Neutrophil (primary cell): Measurements from ENCODE around the gene TMEM167A.

ENCODE experiments used
- H3K27ac ChIP-seq: fragments of 200-600 bp; sonication (generic); 2 replicates; pipeline ENCODE4 v1.5.1; 2016; ENCODE audit warnings: mild to moderate bottlenecking, moderate library complexity
- H3K27me3 ChIP-seq: fragments of 200-600 bp; sonication (generic); 2 replicates; pipeline ENCODE4 v1.6.0; 2016; ENCODE audit warnings: mild to moderate bottlenecking
- H3K36me3 ChIP-seq: fragments of 200-600 bp; sonication (generic); 2 replicates; pipeline ENCODE4 v1.5.1; 2017
- H3K4me1 ChIP-seq, 2 experiments: fragments of 200-600 bp in 1 of 2; sonication (generic) in 1 of 2; 1 replicate in 1 of 2; 2 replicates in 1 of 2; pipeline versions ENCODE4 v1.5.1 to v1.6.1; 2013 to 2016; ENCODE audit warnings: low read depth in 1 of 2, low read length in 1 of 2, mild to moderate bottlenecking in 1 of 2, moderate library complexity in 1 of 2; ENCODE audit not compliant: control insufficient read depth in 1 of 2, insufficient read depth in 1 of 2
- H3K4me3 ChIP-seq, 2 experiments: fragments of 200-600 bp in 1 of 2; sonication (generic) in 1 of 2; 1 replicate in 1 of 2; 2 replicates in 1 of 2; pipeline ENCODE4 v1.5.1; 2013 to 2016; ENCODE audit warnings: low read depth in 1 of 2, low read length in 1 of 2, mild to moderate bottlenecking in 1 of 2, moderate library complexity in 1 of 2
- H3K9me3 ChIP-seq: fragments of 200-600 bp; sonication (generic); 2 replicates; pipeline ENCODE4 v1.5.1; 2016
- CTCF ChIP-seq: fragments of 200-600 bp; sonication (generic); IDR thresholded peaks from 2 replicates; pipeline ENCODE4 v1.5.1; 2016; ENCODE audit warnings: antibody characterized with exemption

The TMEM167A gene

DNA sequence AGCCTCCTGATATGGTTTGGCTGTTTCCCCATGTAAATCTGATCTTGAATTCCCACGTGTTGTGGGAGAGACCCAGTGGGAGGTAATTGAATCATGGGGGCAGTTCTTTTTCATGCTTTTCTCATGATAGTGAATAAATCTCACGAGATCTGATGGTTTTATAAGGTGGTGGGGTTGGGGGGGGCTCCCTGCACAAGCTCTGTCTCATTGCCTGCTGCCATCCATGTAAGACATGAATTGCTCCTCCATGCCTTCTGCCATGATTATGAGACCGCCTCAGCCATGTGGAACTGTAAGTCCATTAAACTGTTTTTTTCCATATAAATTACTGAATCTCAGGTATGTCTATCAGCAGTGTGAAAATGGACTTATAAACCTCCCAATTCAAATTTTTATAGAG lies 13.0 kb upstream of the TMEM167A start:
- no peak for TF ChIP-seq CTCF
- no peak overlapping the region for H3K27ac ChIP-seq
- no peaks in the 10 kb centered on the region for H3K36me3 ChIP-seq
- H3K9me3 ChIP-seq: no peaks in the 10 kb centered on the region
- no peak overlapping the region for H3K4me3 ChIP-seq
- peaks cover 3 to 10% of the 10 kb centered on the region in 2 experiments for H3K4me1 ChIP-seq
- no peaks in the 10 kb centered on the region for H3K27me3 ChIP-seq

- H3K27ac ChIP-seq: no peak overlapping the region
- H3K27me3 ChIP-seq: no peaks in the 10 kb centered on the region
- no peak overlapping the region for H3K4me3 ChIP-seq
- TF ChIP-seq CTCF: no peak
- H3K4me1 ChIP-seq: no peaks in the 10 kb centered on the region
- H3K36me3 ChIP-seq: no peaks in the 10 kb centered on the region
- no peaks in the 10 kb centered on the region for H3K9me3 ChIP-seq
Measured at GRCh38 chr5:83085106-83085505, 7.9 kb upstream of the TMEM167A start.

- TF ChIP-seq CTCF: no peak
- no peaks in the 10 kb centered on the region for H3K36me3 ChIP-seq
- H3K27ac ChIP-seq: no peak overlapping the region
- H3K9me3 ChIP-seq: no peaks in the 10 kb centered on the region
- H3K4me1 ChIP-seq: no peaks in the 10 kb centered on the region
- H3K4me3 ChIP-seq: no peak overlapping the region
- no peaks in the 10 kb centered on the region for H3K27me3 ChIP-seq
Measured at GRCh38 chr5:83084336-83084735, 7.1 kb upstream of the TMEM167A start.

GRCh38 chr5:83082750-83083149 lies 5.6 kb upstream of the TMEM167A start:
- Histone ChIP-seq H3K27me3 (no peaks in the 10 kb centered on the region), H3K36me3 (no peaks in the 10 kb centered on the region), H3K27ac (no peak overlapping the region), H3K9me3 (no peaks in the 10 kb centered on the region), H3K4me1 (peaks cover 7 to 9% of the 10 kb centered on the region in 2 experiments), H3K4me3 (no peak overlapping the region)
- no peak for TF ChIP-seq CTCF

DNA sequence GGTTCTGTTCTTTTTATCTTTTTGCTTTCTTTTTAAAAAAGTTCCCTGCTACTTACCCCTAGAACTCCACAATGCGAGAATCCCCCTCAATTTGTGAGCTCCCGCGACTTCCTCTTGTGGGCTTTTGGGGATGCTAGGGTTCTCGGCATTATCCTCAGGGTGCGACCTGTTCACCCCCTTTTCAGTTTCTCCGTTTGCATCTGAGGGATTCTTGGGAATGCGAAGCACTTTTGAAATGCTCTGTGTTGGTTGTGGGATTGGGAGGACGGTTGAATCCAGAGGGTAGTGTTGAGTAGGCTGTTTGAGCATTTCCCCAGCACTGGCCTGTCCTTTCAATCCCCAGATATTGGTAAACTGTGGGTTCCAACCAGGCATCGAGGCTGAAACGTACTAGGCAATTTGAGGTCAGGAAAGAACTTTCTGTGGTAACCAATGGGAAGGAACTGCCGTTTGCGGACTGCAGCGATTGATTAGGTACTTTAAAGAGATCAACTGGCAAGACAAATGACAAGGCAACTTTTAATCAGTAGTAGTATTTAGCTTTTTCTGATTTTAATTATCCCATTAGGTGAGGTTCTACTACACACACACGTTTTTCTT lies 568 bp upstream of the TMEM167A start:
- Histone ChIP-seq H3K4me1 (peaks cover 18 to 21% of the 10 kb centered on the region in 2 experiments), H3K27ac (peak overlapping the region; percentile 86)

More for the DNA sequence above, 568 bp upstream of the TMEM167A start:
- H3K36me3 ChIP-seq: no peaks in the 10 kb centered on the region
- peak overlapping the region; percentile 94 to 100 for H3K4me3 ChIP-seq
- no peak for TF ChIP-seq CTCF
- H3K9me3 ChIP-seq: no peaks in the 10 kb centered on the region
- H3K27me3 ChIP-seq: no peaks in the 10 kb centered on the region
